OCI-LY1 (cell line): ENCODE data around the gene RASSF8.

ENCODE experiments used
- H2AFZ ChIP-seq: fragments of 200-600 bp; sonication (generic), shearing (Covaris generic); 2 replicates; pipeline ENCODE4 v1.6.0; 2014; ENCODE audit warnings: antibody characterized with exemption, mild to moderate bottlenecking, low read length
- H3F3A ChIP-seq: fragments of 200-600 bp; sonication (generic), shearing (Covaris generic); 2 replicates; pipeline ENCODE4 v1.6.0; 2014; ENCODE audit warnings: mild to moderate bottlenecking, antibody characterized with exemption, low read length, moderate library complexity; ENCODE audit not compliant: insufficient read depth
- H3K27ac ChIP-seq: fragments of 200-600 bp; sonication (generic); 2 replicates; pipeline ENCODE4 v1.5.1; 2014; ENCODE audit warnings: low read length, mixed run types, mild to moderate bottlenecking, low read depth; ENCODE audit not compliant: poor library complexity, severe bottlenecking
- H3K27me3 ChIP-seq: fragments of 200-600 bp; sonication (generic); 2 replicates; pipeline ENCODE4 v1.6.0; 2014; ENCODE audit warnings: antibody characterized with exemption, mild to moderate bottlenecking, low read length, moderate library complexity; ENCODE audit not compliant: insufficient read depth
- H3K36me3 ChIP-seq: fragments of 200-600 bp; sonication (generic); 2 replicates; pipeline ENCODE4 v1.6.1; 2014; ENCODE audit warnings: mild to moderate bottlenecking, antibody characterized with exemption, low read length, moderate library complexity, mixed read lengths; ENCODE audit not compliant: insufficient read depth
- H3K4me1 ChIP-seq: fragments of 200-600 bp; sonication (generic); 2 replicates; pipeline ENCODE4 v1.5.1; 2014; ENCODE audit warnings: mild to moderate bottlenecking, low read length, moderate library complexity; ENCODE audit not compliant: insufficient read depth, severe bottlenecking
- H3K4me2 ChIP-seq: fragments of 200-600 bp; sonication (generic), shearing (Covaris generic); 2 replicates; pipeline ENCODE4 v1.6.1; 2014; ENCODE audit warnings: low read length
- H3K4me3 ChIP-seq: fragments of 200-600 bp; sonication (generic); 2 replicates; pipeline ENCODE4 v1.5.1; 2014; ENCODE audit warnings: low read length, low read depth, mild to moderate bottlenecking, mixed read lengths; ENCODE audit not compliant: poor library complexity, severe bottlenecking
- H3K79me2 ChIP-seq: fragments of 200-600 bp; shearing (Covaris generic); 2 replicates; pipeline ENCODE4 v1.6.1; 2016; ENCODE audit warnings: mixed run types, low read length, mixed read lengths; ENCODE audit not compliant: insufficient read depth
- H3K9ac ChIP-seq: fragments of 200-600 bp; sonication (generic), shearing (Covaris generic); 2 replicates; pipeline ENCODE4 v1.6.1; 2014; ENCODE audit warnings: mild to moderate bottlenecking, low read length, mixed read lengths
- H3K9me2 ChIP-seq: fragments of 200-600 bp; sonication (generic), shearing (Covaris generic); 2 replicates; pipeline ENCODE4 v1.6.1; 2014; ENCODE audit warnings: low read depth, mild to moderate bottlenecking, low read length, mixed read lengths
- H3K9me3 ChIP-seq: fragments of 200-600 bp; shearing (Covaris generic); 2 replicates; pipeline ENCODE4 v1.6.1; 2014; ENCODE audit warnings: low read length, mixed read lengths
- H4K20me1 ChIP-seq: fragments of 200-600 bp; sonication (generic), shearing (Covaris generic); 2 replicates; pipeline ENCODE4 v1.6.0; 2016; ENCODE audit warnings: mild to moderate bottlenecking, low read length; ENCODE audit not compliant: insufficient read depth
- CTCF ChIP-seq: fragments of 200-600 bp; sonication (generic), shearing (Covaris generic); IDR thresholded peaks from 2 replicates; pipeline ENCODE4 v1.5.1; 2017; ENCODE audit warnings: mild to moderate bottlenecking, antibody characterized with exemption, low read length, moderate library complexity, mixed read lengths
- EZH2 ChIP-seq: fragments of 200-600 bp; sonication (generic), shearing (Covaris generic); IDR thresholded peaks from 2 replicates; pipeline ENCODE4 v1.8.0; 2017; ENCODE audit warnings: borderline replicate concordance, mixed run types, mild to moderate bottlenecking, antibody characterized with exemption, low read length, moderate library complexity, mixed read lengths

The RASSF8 gene

GRCh38 chr12:26120561-26121274, 162.2 kb downstream of the RASSF8 start:
- Histone ChIP-seq H3K79me2 (no peaks in the 10 kb centered on the region), H4K20me1 (no peaks in the 10 kb centered on the region), H3F3A (no peaks in the 10 kb centered on the region), H3K9ac (no peak overlapping the region), H3K4me1 (peaks cover 24% of the 10 kb centered on the region), H3K27ac (no peak overlapping the region), H3K9me2 (no peaks in the 10 kb centered on the region), H3K4me3 (no peak overlapping the region), H2AFZ (no peak overlapping the region), H3K4me2 (no peak overlapping the region), H3K36me3 (no peaks in the 10 kb centered on the region), H3K9me3 (no peaks in the 10 kb centered on the region), H3K27me3 (peaks cover 4% of the 10 kb centered on the region; the same call in 1 of the 2 replicates)
- TF ChIP-seq EZH2 (no peak), CTCF (no peak)

GRCh38 chr12:26121323-26122060, 163.0 kb downstream of the RASSF8 start:
- Histone ChIP-seq H3K9me2 (no peaks in the 10 kb centered on the region), H3K9me3 (no peaks in the 10 kb centered on the region), H3K4me1 (peaks cover 32% of the 10 kb centered on the region), H3K79me2 (no peaks in the 10 kb centered on the region), H3K27me3 (peaks cover 4% of the 10 kb centered on the region; the same call in 1 of the 2 replicates), H3F3A (no peaks in the 10 kb centered on the region), H3K27ac (no peak overlapping the region), H2AFZ (no peak overlapping the region), H3K9ac (no peak overlapping the region), H4K20me1 (no peaks in the 10 kb centered on the region), H3K36me3 (no peaks in the 10 kb centered on the region), H3K4me3 (peak overlapping the region; percentile 53), H3K4me2 (peak overlapping the region; percentile 81)
- TF ChIP-seq EZH2 (no peak), CTCF (no peak)

- TF ChIP-seq CTCF (0 out of 2 replicates have a peak, but pooled peaks have one; percentile 6), EZH2 (no peak)
- Histone ChIP-seq H3K4me3 (peak overlapping the region; percentile 53), H2AFZ (no peak overlapping the region), H3K36me3 (no peaks in the 10 kb centered on the region), H3F3A (no peaks in the 10 kb centered on the region), H3K79me2 (no peaks in the 10 kb centered on the region), H3K27ac (no peak overlapping the region), H3K27me3 (peaks cover 4% of the 10 kb centered on the region; the same call in 1 of the 2 replicates), H4K20me1 (no peaks in the 10 kb centered on the region), H3K4me1 (peaks cover 32% of the 10 kb centered on the region), H3K9ac (no peak overlapping the region), H3K9me3 (no peaks in the 10 kb centered on the region), H3K4me2 (peak overlapping the region; percentile 81), H3K9me2 (no peaks in the 10 kb centered on the region)
These were observed 163.7 kb downstream of the RASSF8 start for GRCh38 chr12:26122061-26122680.
